ENCODE results near the gene IL36A. TPM values are rescaled to one million over a fixed set of nuclear protein-coding genes. Genes with fewer than 3 reads are reported as not detected.

IL36A gene
- total and polyA plus RNA-seq, 9 donors = not detected

DNA sequence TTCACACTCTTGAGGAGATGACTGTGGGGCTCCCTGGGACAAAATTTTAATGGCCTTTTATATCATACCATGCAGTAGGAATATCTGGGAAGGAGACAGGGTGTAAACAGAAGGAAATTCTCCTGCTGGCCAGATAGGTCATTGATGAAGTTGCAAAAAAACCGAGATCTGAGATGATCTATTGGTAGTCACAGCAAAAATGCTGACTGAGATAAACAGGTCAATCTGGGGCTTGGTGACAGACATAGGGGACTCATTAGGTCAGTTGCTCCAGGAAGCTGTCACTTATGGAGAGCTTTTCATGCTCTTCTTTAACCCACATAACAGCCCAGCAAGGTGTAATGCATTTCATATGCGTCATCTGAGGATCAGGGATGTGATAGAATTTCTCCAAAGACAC, 2.6 kb upstream of the IL36A start:
- Histone ChIP-seq H3K27me3 (ENCODE audit: control insufficient read depth, insufficient read depth, low read length) (peaks cover 2% of the 10 kb centered on the region), H3K27ac (ENCODE audit: low read length) (no peak overlapping the region), H3K9me3 (replicated peaks; ENCODE audit: control insufficient read depth, low read depth, low read length) (peaks cover 12% of the 10 kb centered on the region), H3K4me1 (ENCODE audit: control insufficient read depth, insufficient read depth, low read length) (no peaks in the 10 kb centered on the region), H3K4me3 (ENCODE audit: low read length) (no peak overlapping the region), H3K36me3 (ENCODE audit: control insufficient read depth, insufficient read depth, low read length) (no peaks in the 10 kb centered on the region)
- DNase-seq = no peak
- WGBS (ENCODE audit: insufficient coverage) = 33% methylated on average over 1 of the region's 2 CpGs

DNA sequence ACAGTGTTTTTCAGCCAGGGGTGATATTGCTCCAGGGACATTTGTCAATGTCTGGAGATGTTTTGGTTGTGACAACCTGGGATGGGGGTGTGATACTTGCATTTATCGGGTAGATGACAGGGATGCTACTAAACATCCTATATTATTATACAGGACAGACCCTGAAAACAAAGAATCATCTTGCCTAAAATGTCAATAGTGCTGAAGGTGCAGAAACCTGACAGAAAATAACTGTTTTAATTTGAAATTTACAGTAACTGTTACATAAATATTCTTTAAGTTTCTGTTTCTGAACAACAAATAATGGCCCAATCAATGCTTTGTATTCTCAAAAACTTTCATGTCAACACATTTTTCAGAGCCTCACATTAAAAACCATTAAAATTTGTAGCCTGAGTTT, 2.0 kb downstream of the IL36A start:
- no peaks in the 10 kb centered on the region for H3K9me3 ChIP-seq (replicated peaks; ENCODE audit: control insufficient read depth, low read depth, low read length)
- H3K27me3 ChIP-seq (ENCODE audit: control insufficient read depth, insufficient read depth, low read length) = peaks cover 2% of the 10 kb centered on the region
- no peak overlapping the region for H3K4me3 ChIP-seq (ENCODE audit: low read length)
- no peak overlapping the region for H3K27ac ChIP-seq (ENCODE audit: low read length)
- no peaks in the 10 kb centered on the region for H3K4me1 ChIP-seq (ENCODE audit: control insufficient read depth, insufficient read depth, low read length)
- no peaks in the 10 kb centered on the region for H3K36me3 ChIP-seq (ENCODE audit: control insufficient read depth, insufficient read depth, low read length)
- no peak for DNase-seq
- WGBS (ENCODE audit: insufficient coverage) = no CpG with 5 or more reads among the region's 1 CpG

DNA sequence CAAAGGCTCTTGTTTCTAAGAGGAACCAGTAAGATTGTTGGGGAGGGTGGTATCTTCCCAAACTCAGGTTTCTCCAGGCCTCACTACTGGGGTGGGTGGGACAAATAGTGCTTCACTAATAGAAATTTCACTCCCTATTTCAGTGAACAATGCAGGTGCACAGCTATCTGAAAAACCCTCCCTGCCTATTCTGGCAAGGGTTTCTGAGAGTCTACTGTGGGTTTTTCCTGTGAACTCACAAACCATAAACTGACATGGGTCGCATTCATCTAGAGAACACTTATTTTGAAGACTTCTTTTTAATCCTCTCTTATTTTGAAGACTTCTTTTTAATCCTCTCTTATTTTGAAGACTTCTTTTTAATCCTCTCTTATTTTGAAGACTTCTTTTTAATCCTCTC, 4.4 kb downstream of the IL36A start:
- no CpG with 5 or more reads among the region's 1 CpG for WGBS (ENCODE audit: insufficient coverage)
- Histone ChIP-seq H3K27me3 (ENCODE audit: control insufficient read depth, insufficient read depth, low read length) (peaks cover 2% of the 10 kb centered on the region), H3K4me3 (ENCODE audit: low read length) (no peak overlapping the region), H3K36me3 (ENCODE audit: control insufficient read depth, insufficient read depth, low read length) (no peaks in the 10 kb centered on the region), H3K27ac (ENCODE audit: low read length) (no peak overlapping the region), H3K9me3 (replicated peaks; ENCODE audit: control insufficient read depth, low read depth, low read length) (no peaks in the 10 kb centered on the region), H3K4me1 (ENCODE audit: control insufficient read depth, insufficient read depth, low read length) (no peaks in the 10 kb centered on the region)
- no peak for DNase-seq

DNA sequence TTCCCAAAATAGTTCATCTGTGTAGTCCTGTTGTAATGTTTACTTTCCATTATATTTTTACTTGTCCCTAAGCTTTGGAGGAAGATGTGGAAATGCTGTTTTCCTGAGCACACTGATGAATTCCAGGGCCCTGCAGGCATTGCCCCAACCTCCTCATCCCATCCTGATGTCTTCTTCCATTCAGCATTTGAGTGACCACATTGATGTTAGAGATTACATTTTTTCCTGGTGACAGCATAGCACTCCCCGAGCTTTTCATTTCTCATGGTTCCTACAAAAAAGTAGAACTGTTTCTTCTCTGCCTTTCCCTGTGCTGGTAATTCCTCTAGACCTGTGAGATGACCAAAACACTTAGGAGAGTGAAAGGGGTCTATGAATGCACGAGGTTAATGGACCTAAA, 4.8 kb downstream of the IL36A start:
- no peaks in the 10 kb centered on the region for H3K9me3 ChIP-seq (replicated peaks; ENCODE audit: control insufficient read depth, low read depth, low read length)
- peaks cover 2% of the 10 kb centered on the region for H3K27me3 ChIP-seq (ENCODE audit: control insufficient read depth, insufficient read depth, low read length)
- WGBS (ENCODE audit: insufficient coverage) = 25% methylated on average over 1 of the region's 2 CpGs
- H3K4me3 ChIP-seq (ENCODE audit: low read length) = no peak overlapping the region
- no peaks in the 10 kb centered on the region for H3K36me3 ChIP-seq (ENCODE audit: control insufficient read depth, insufficient read depth, low read length)
- H3K27ac ChIP-seq (ENCODE audit: low read length) = no peak overlapping the region
- no peak for DNase-seq
- no peaks in the 10 kb centered on the region for H3K4me1 ChIP-seq (ENCODE audit: control insufficient read depth, insufficient read depth, low read length)

DNA sequence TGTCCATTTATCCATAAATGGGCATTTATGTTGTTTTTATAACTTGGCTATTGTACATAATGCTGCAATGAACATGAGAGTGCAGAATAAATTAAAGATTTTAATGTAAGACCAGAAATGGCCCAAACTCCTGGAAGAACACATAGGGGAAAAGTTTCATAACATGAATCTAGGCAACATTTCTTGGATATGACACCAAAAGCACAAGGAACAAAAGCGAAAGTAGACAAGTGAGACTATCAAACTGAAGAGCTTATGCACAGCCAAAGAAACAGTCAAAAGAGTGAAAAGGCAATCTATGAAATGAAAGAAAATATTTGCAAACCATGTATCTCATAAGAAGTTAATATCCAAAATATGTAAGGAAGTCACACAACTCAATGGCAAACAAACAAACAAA, 5.8 kb downstream of the IL36A start:
- Histone ChIP-seq H3K36me3 (ENCODE audit: control insufficient read depth, insufficient read depth, low read length) (no peaks in the 10 kb centered on the region), H3K4me1 (ENCODE audit: control insufficient read depth, insufficient read depth, low read length) (no peaks in the 10 kb centered on the region), H3K27me3 (ENCODE audit: control insufficient read depth, insufficient read depth, low read length) (peaks cover 2% of the 10 kb centered on the region), H3K27ac (ENCODE audit: low read length) (no peak overlapping the region), H3K4me3 (ENCODE audit: low read length) (no peak overlapping the region), H3K9me3 (replicated peaks; ENCODE audit: control insufficient read depth, low read depth, low read length) (no peaks in the 10 kb centered on the region)
- no CpG with 5 or more reads among the region's 1 CpG for WGBS (ENCODE audit: insufficient coverage)
- no peak for DNase-seq

DNA sequence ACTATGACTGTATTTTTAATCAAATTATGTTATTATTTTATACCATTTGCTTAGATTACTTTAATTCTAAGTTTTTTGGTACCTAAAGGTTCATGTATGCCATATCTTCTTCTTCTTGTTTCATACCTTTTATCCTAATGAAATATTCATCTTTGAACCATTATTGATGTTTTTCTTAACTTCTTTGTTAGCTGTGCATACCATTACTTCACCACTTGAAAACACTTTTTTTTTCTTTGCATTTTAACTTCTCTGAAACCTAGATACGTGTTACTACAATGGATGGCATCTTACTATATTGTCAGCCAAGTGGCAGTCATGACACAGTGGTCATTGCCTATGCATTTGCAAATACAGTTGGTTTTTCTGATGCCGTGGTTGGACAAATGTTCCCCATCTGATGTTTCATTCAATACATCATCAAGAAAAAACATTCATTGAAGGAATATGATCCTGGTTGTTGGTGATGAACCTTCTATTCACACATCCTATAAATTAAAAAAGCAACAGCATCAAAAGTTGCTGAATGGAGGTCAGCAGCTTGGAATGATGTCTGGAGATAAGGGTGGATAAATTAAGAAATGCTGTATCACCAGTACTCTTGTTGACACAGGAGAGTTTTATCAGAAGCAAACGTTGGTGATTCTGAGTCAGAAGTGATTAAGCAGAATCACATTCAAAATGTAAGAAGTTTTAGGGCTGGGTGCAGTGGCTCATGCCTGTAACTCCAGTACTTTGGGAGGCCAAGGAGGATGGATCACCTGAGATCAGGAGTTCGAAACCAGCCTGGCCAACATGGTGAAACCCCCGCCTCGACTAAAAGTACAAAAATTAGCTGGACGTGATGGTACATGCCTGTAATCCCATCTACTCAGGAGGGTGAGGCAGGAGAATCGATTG, 7.4 kb downstream of the IL36A start:
- no peaks in the 10 kb centered on the region for H3K36me3 ChIP-seq (ENCODE audit: control insufficient read depth, insufficient read depth, low read length)
- H3K4me1 ChIP-seq (ENCODE audit: control insufficient read depth, insufficient read depth, low read length) = no peaks in the 10 kb centered on the region
- H3K4me3 ChIP-seq (ENCODE audit: low read length) = no peak overlapping the region
- H3K9me3 ChIP-seq (replicated peaks; ENCODE audit: control insufficient read depth, low read depth, low read length) = no peaks in the 10 kb centered on the region
- no peak for DNase-seq
- no peaks in the 10 kb centered on the region for H3K27me3 ChIP-seq (ENCODE audit: control insufficient read depth, insufficient read depth, low read length)
- WGBS (ENCODE audit: insufficient coverage) = 80% methylated on average over 6 of the region's 8 CpGs
- no peak overlapping the region for H3K27ac ChIP-seq (ENCODE audit: low read length)

DNA sequence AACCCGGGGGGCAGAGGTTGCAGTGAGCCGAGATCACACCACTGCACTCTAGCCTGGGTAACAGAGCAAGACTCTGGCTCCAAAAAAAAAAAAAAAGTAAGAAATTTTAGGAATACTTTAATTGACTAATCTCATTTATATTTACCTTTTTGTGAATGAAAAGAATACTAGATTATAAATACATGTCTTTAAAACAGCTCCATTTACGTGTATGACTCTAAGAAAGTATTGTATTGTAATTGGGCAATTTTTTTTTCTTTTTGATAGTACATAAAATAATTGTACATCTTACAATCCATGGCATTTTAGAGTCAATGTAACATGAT, 8.0 kb downstream of the IL36A start:
- 100% methylated on average over 1 of the region's 3 CpGs for WGBS (ENCODE audit: insufficient coverage)
- Histone ChIP-seq H3K36me3 (ENCODE audit: control insufficient read depth, insufficient read depth, low read length) (no peaks in the 10 kb centered on the region), H3K4me3 (ENCODE audit: low read length) (no peak overlapping the region), H3K27ac (ENCODE audit: low read length) (no peak overlapping the region), H3K27me3 (ENCODE audit: control insufficient read depth, insufficient read depth, low read length) (no peaks in the 10 kb centered on the region), H3K9me3 (replicated peaks; ENCODE audit: control insufficient read depth, low read depth, low read length) (no peaks in the 10 kb centered on the region), H3K4me1 (ENCODE audit: control insufficient read depth, insufficient read depth, low read length) (no peaks in the 10 kb centered on the region)
- DNase-seq = no peak

DNA sequence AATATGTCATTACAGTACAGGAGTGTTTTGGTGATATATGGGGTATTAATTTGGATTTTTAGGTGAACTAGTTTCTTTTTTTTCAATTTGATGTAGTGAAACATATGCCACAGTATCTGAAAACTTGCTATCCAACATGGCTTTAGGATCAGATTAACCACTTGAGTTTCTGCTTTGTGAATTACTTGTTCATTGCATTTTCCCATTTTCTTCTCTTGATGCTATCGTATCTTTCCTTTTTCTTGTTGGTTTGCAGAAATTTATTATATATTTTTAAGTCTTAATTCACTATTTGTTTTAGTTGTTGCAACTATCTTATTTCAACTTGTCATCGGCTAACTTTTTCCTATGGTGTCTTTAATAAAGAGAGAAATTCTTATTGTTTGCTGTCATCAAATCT, 8.8 kb downstream of the IL36A start:
- no peaks in the 10 kb centered on the region for H3K4me1 ChIP-seq (ENCODE audit: control insufficient read depth, insufficient read depth, low read length)
- H3K27me3 ChIP-seq (ENCODE audit: control insufficient read depth, insufficient read depth, low read length) = no peaks in the 10 kb centered on the region
- H3K36me3 ChIP-seq (ENCODE audit: control insufficient read depth, insufficient read depth, low read length) = no peaks in the 10 kb centered on the region
- DNase-seq = no peak
- H3K9me3 ChIP-seq (replicated peaks; ENCODE audit: control insufficient read depth, low read depth, low read length) = no peaks in the 10 kb centered on the region
- H3K4me3 ChIP-seq (ENCODE audit: low read length) = no peak overlapping the region
- WGBS (ENCODE audit: insufficient coverage) = no CpG with 5 or more reads among the region's 2 CpGs
- no peak overlapping the region for H3K27ac ChIP-seq (ENCODE audit: low read length)

DNA sequence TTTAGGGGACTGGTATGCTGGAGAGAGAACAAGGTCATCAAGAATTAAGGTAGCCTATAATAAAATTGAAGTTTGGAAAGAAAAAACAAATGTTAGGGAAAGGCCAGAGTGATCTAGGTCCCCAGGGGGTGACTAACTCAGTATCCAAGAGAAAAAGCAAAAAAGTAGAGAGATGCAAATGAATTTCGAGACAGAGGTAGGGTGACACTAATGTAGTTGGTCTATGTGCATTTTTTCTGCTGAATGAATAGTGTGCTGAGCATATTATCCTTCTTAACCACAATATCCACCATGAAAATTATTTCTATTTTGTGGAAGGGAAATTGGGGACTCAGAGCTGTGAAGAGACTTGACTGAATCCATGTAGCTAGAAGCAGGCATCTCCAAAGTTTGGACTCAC, 9.8 kb downstream of the IL36A start:
- WGBS (ENCODE audit: insufficient coverage) = no CpG with 5 or more reads among the region's 1 CpG
- Histone ChIP-seq H3K4me1 (ENCODE audit: control insufficient read depth, insufficient read depth, low read length) (no peaks in the 10 kb centered on the region), H3K27me3 (ENCODE audit: control insufficient read depth, insufficient read depth, low read length) (no peaks in the 10 kb centered on the region)

DNA sequence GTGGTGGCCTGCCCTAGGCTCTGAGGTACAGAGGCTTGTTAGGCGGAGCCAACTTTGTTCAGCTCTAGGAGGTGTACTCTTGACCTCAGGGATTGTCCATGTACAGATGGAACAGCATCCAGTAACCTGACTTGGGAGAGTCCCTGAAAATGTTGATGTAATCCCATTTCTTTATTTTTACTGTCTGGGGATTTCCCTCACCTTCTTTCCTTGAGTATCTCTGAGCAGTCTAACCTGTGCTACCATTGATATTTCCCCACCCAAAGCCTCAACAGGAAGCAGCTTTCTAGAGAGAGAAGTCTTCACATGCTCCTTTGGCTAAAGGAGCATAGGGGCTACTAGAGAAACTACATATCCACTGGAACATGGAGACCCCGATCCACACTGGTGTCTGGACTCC, 10.4 kb downstream of the IL36A start:
- Histone ChIP-seq H3K4me1 (ENCODE audit: control insufficient read depth, insufficient read depth, low read length) (no peaks in the 10 kb centered on the region), H3K9me3 (replicated peaks; ENCODE audit: control insufficient read depth, low read depth, low read length) (no peaks in the 10 kb centered on the region), H3K27ac (ENCODE audit: low read length) (no peak overlapping the region), H3K4me3 (ENCODE audit: low read length) (no peak overlapping the region), H3K27me3 (ENCODE audit: control insufficient read depth, insufficient read depth, low read length) (no peaks in the 10 kb centered on the region), H3K36me3 (ENCODE audit: control insufficient read depth, insufficient read depth, low read length) (no peaks in the 10 kb centered on the region)
- DNase-seq = no peak
- 95% methylated on average over 2 of the region's 2 CpGs for WGBS (ENCODE audit: insufficient coverage)

More for the DNA sequence above, 9.8 kb downstream of the IL36A start:
- DNase-seq = no peak
- Histone ChIP-seq H3K27ac (ENCODE audit: low read length) (no peak overlapping the region), H3K36me3 (ENCODE audit: control insufficient read depth, insufficient read depth, low read length) (no peaks in the 10 kb centered on the region), H3K9me3 (replicated peaks; ENCODE audit: control insufficient read depth, low read depth, low read length) (no peaks in the 10 kb centered on the region), H3K4me3 (ENCODE audit: low read length) (no peak overlapping the region)

DNA sequence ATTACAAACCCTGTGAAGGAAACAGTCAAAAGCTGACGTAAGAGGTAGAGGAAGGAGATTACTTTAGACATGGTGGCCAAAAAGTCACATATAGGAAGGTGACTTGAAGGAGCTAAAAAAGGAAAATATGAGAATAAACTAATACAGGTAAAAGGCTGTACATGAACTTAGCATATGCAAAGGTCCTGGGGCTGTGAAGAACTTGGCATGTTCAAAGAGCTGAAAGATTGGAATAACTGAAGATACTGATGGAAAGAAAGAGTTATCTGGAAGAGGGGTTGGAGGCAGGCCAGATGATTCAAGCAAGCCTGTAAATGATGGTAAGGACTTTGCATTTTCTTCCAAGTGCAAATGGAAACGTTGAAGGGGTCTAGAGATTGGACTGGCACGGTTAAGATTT, 13.2 kb downstream of the IL36A start:
- Histone ChIP-seq H3K9me3 (replicated peaks; ENCODE audit: control insufficient read depth, low read depth, low read length) (no peaks in the 10 kb centered on the region), H3K27ac (ENCODE audit: low read length) (no peak overlapping the region), H3K4me3 (ENCODE audit: low read length) (no peak overlapping the region), H3K27me3 (ENCODE audit: control insufficient read depth, insufficient read depth, low read length) (no peaks in the 10 kb centered on the region), H3K4me1 (ENCODE audit: control insufficient read depth, insufficient read depth, low read length) (no peaks in the 10 kb centered on the region), H3K36me3 (ENCODE audit: control insufficient read depth, insufficient read depth, low read length) (no peaks in the 10 kb centered on the region)
- 90% methylated on average over 3 of the region's 3 CpGs for WGBS (ENCODE audit: insufficient coverage)
- DNase-seq = no peak

All from muscle of leg (tissue), 11 donors.